22Rv1 (cell line): Measurements from ENCODE around the gene CYB561A3.

Source experiments
- ZFX ChIP-seq: fragments of 450-650 bp; IDR thresholded peaks from 2 replicates; pipeline ENCODE4 v1.6.1; 2017; ENCODE audit warnings: antibody characterized with exemption, borderline replicate concordance
- TF ChIP-seq, protein P1 (sequence below): fragments of 450-650 bp; IDR thresholded peaks from 2 replicates; pipeline ENCODE4 v1.5.1; 2017; ENCODE audit warnings: mild to moderate bottlenecking

DNA sequence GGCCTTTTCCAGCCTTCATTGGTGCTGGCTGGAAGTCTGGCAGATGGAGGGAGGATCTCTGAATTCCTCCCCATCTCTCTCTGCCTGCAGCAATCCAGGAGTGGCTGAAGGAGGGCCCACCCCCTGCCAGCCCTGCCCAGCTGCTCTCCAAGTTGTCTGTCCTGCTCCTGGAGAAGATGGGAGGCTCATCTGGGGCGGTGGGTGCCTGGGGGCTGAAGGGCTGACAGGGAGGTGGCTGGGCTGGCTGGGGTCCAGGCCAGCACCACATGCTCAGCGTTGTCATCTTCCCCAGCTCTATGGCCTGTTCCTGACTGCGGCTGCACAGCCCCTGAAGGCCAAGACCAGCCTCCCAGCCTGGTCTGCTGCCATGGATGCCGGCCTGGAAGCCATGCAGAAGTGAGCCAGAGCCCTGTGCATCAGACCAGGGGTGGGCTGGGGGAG is 16.5 kb downstream of the CYB561A3 start:
- TF ChIP-seq, protein P1, sequence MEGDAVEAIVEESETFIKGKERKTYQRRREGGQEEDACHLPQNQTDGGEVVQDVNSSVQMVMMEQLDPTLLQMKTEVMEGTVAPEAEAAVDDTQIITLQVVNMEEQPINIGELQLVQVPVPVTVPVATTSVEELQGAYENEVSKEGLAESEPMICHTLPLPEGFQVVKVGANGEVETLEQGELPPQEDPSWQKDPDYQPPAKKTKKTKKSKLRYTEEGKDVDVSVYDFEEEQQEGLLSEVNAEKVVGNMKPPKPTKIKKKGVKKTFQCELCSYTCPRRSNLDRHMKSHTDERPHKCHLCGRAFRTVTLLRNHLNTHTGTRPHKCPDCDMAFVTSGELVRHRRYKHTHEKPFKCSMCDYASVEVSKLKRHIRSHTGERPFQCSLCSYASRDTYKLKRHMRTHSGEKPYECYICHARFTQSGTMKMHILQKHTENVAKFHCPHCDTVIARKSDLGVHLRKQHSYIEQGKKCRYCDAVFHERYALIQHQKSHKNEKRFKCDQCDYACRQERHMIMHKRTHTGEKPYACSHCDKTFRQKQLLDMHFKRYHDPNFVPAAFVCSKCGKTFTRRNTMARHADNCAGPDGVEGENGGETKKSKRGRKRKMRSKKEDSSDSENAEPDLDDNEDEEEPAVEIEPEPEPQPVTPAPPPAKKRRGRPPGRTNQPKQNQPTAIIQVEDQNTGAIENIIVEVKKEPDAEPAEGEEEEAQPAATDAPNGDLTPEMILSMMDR = no peak
- TF ChIP-seq ZFX = no peak
